Measurements from ENCODE around the gene ADAMTS8. TPM values are rescaled to one million over a fixed set of nuclear protein-coding genes. Genes with fewer than 3 reads are reported as not detected.

Gene ADAMTS8
- total RNA-seq, 2 donors from 2014 or later = 0.42 to 12.2 TPM

GRCh38 chr11:130465263-130465662 lies 36.9 kb upstream of the ADAMTS8 start:
- TF ChIP-seq CTCF (IDR thresholded peaks at IDR 0.05) = no peak
- no peak overlapping the region for H3K27ac ChIP-seq
- intact Hi-C loops (cut with DNase I) = no loop called here
- no peak for DNase-seq
- H3K27me3 ChIP-seq = no peaks in the 10 kb centered on the region
- H3K4me3 ChIP-seq = no peak overlapping the region
- no peaks in the 10 kb centered on the region for H3K4me1 ChIP-seq
- no peaks in the 10 kb centered on the region for H3K36me3 ChIP-seq
- H3K9ac ChIP-seq (ENCODE audit: low read depth in 2 of 2, low read length in 2 of 2) = no peak overlapping the region
- no peaks in the 10 kb centered on the region for H3K9me3 ChIP-seq

GRCh38 chr11:130464291-130464812 lies 35.9 kb upstream of the ADAMTS8 start:
- intact Hi-C loops (cut with DNase I) = no loop called here
- TF ChIP-seq CTCF (IDR thresholded peaks at IDR 0.05) = no peak
- Histone ChIP-seq H3K4me3 (no peak overlapping the region), H3K27me3 (no peaks in the 10 kb centered on the region), H3K4me1 (no peaks in the 10 kb centered on the region), H3K9ac (ENCODE audit: low read depth in 2 of 2, low read length in 2 of 2) (no peak overlapping the region), H3K36me3 (no peaks in the 10 kb centered on the region), H3K27ac (no peak overlapping the region), H3K9me3 (no peaks in the 10 kb centered on the region)
- no peak for DNase-seq

GRCh38 chr11:130462931-130463330 lies 34.5 kb upstream of the ADAMTS8 start:
- Histone ChIP-seq H3K9ac (ENCODE audit: low read depth in 2 of 2, low read length in 2 of 2) (no peak overlapping the region), H3K9me3 (no peaks in the 10 kb centered on the region), H3K27ac (no peak overlapping the region), H3K27me3 (no peaks in the 10 kb centered on the region), H3K4me1 (no peaks in the 10 kb centered on the region), H3K36me3 (no peaks in the 10 kb centered on the region), H3K4me3 (no peak overlapping the region)
- intact Hi-C loops (cut with DNase I) = no loop called here
- DNase-seq = no peak
- TF ChIP-seq CTCF (IDR thresholded peaks at IDR 0.05) = no peak

- Histone ChIP-seq H3K9ac (ENCODE audit: low read depth in 2 of 2, low read length in 2 of 2) (no peak overlapping the region), H3K4me3 (no peak overlapping the region), H3K27ac (no peak overlapping the region), H3K27me3 (no peaks in the 10 kb centered on the region), H3K4me1 (no peaks in the 10 kb centered on the region), H3K36me3 (no peaks in the 10 kb centered on the region), H3K9me3 (no peaks in the 10 kb centered on the region)
- DNase-seq = no peak
- TF ChIP-seq CTCF (IDR thresholded peaks at IDR 0.05) = no peak
- intact Hi-C loops (cut with DNase I) = no loop called here
Measured at GRCh38 chr11:130462101-130462885, 33.9 kb upstream of the ADAMTS8 start.

- intact Hi-C loops (cut with DNase I) = loop anchor here (10.0 kb wide), 1 partner anchor 165 kb away; no protein-coding TSS in a partner anchor
- no peak overlapping the region for H3K4me3 ChIP-seq
- no peaks in the 10 kb centered on the region for H3K9me3 ChIP-seq
- no peaks in the 10 kb centered on the region for H3K4me1 ChIP-seq
- TF ChIP-seq CTCF (IDR thresholded peaks at IDR 0.05) = no peak
- no peak overlapping the region for H3K9ac ChIP-seq (ENCODE audit: low read depth in 2 of 2, low read length in 2 of 2)
- no peaks in the 10 kb centered on the region for H3K27me3 ChIP-seq
- DNase-seq = no peak
- no peaks in the 10 kb centered on the region for H3K36me3 ChIP-seq
- H3K27ac ChIP-seq = no peak overlapping the region
Measured at GRCh38 chr11:130459521-130459920, 31.1 kb upstream of the ADAMTS8 start.

Measured in colonic mucosa (tissue), 4 donors.